ENCODE results near the gene SDR39U1. TPM values are rescaled to one million over a fixed set of nuclear protein-coding genes. Genes with fewer than 3 reads are reported as not detected.
A peak's percentile ranks its signal among the peaks of the same experiment; 100 is the strongest.

SDR39U1 gene
- polyA plus RNA-seq, 4 donors: 37.9 to 82.1 (median 52.3) TPM

DNA sequence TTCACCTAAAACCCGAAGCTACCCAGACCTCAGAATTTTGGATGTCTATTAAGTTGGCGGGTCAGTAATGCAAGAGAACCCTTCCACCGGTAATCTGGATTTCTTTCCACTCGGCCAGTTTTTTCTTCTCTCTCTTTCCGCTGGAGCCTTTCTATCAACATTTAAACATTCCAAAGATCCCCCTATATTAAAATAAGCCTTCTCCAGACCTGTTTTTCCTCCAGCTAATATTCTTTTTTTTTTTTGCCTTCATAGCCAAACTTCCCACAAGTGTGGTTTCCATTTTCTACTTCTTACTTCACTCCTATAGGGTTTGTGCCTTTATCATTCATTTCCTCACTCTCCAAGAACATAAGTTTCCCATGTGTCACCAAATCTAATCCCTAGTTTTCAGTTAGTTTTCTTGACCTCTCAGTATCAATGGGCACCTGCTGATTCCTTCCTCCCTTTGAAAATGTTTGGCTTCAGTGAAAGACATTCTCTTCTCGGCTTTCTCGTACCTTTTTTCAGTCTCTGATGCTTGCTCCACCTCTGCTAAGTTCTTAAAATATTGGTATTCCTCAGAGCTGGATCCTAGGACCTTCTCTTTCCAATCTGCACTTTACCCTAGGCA lies 583 bp upstream of the SDR39U1 start:
- no peak for DNase-seq (ENCODE audit: low read depth in 4 of 4, low spot score in 3 of 4)

DNA sequence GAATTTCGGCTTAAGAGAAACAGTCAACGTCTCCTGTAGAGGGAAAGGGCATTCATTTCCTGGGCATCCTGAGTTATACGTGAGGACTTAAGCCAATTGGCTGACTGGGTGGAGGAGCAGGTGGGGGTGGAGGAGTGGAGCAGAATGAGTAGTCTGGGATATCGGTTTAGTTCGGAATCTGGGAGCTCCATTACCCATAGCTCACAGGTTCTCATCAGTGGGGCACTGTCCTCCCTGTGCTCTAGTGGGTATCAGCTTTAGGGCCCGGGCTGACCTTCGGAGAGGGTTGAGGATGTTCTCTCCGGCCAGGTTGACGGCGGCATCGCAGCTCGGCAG lies 704 bp downstream of the SDR39U1 start:
- no peak for DNase-seq (ENCODE audit: low read depth in 4 of 4, low spot score in 3 of 4)

DNA sequence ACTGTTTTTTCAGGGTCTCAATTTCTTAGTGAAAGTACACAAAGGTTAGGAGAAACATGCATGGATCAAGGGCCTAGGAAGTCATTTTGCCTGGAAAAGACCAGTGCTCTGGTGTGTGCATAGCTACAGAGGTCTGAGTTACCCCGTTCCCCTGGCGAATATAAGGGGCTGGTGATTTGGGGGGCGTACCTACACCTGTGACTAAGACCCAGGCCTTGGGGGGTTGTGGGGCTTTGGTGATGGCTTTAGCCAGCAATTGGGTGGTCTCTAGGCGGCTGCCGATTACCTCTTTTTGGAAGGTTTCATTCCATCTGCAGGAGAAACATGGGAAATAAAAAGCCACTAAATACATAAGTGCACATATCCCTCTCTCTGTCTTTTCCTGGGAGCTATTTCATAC lies 1.1 kb downstream of the SDR39U1 start:
- no peak for DNase-seq (ENCODE audit: low read depth in 4 of 4, low spot score in 3 of 4)

DNA sequence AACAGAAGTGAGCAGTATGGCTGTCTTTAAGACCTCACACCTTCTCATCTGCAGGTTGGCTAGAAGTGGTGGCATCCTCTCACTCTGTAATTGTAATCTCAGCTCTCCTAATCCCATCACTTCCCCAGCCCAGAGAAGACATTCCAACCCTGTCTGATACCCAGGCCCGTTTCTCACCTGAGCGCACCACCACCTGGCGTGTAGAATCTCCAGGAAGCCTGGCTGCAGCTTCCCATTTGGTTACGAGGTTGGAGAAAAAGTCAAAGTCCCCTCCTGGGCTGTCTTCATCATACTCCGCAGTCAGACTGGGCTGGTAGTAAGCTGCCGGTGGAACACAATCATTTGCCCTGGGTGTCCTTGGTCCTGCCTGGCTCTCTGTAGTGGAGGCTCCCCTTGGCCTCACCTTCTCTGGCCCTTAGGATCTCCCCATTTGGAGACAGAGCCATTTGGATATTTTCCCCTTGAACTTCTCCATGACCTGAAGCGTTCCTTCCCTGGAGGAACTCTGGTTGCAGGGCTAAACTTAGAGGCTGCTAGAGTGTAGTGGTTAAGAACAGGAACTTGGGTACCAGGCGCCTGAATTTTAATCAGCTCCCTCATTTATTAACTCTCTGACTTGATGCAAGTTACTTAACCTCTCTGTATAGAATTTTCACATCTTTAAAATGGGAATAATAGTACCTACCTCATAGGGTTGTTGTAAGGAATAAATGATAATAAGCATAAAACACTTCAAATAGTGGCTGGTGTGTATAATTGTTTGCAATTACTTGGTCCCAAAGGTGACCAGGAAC lies 1.8 kb downstream of the SDR39U1 start:
- no peak for DNase-seq (ENCODE audit: low read depth in 4 of 4, low spot score in 3 of 4)

DNA sequence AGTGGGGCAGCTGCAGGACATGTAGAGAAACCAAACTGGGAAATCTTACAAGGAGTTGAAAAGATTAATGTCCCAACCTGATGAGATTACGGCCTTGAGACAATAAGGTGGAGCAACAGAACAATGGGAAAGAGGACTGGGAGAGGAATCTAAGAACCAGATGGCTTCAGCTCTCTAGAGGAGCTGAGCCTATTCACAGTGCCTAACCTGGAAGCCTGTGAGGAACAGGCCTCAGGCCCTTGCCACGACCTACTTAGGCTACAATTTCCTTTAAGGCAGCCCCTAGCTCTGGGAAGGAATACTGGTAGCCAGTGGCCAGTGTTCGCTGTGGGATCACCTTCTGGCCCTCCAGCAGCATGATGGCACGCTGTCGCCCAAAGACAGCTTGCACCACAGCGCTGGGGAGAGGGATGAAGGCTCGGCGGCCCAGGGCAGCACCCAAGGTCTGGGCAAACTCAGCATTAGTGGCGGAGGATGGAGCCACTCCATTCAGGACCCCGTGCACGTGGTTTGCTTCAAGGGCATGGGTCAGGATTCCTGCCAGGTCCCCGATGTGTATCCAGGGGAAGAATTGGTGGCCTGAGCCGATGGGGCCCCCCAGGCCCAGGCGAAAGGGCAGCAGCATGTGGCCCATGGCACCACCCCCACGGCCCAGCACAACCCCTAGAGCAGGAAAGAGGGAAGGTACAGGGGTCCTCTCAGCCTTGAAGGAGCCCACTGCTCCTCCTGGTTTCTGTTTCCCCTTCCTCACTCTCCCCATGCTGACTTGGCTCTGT lies 2.6 kb downstream of the SDR39U1 start:
- no peak for DNase-seq (ENCODE audit: low read depth in 4 of 4, low spot score in 3 of 4)

DNA sequence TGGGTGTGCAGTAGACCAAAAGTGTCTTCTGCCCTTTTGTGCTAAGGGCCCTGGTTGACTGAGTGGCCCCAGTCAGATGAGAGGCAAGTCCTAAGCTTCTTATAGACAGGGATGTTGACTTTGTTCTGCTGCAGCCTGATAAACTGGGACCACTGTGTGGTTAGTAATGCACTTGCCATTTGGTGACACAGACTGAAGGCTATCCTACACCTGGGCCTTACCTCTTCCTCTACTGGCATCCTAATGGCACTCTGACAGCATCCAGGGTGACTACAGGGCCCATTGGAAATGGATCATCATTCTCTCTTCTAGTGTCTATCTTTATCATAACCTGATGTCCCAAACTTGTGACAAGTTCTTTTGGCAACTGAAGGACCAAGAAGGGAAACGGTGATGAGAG lies 3.3 kb downstream of the SDR39U1 start:
- no peak for DNase-seq (ENCODE audit: low read depth in 4 of 4, low spot score in 3 of 4)

DNA sequence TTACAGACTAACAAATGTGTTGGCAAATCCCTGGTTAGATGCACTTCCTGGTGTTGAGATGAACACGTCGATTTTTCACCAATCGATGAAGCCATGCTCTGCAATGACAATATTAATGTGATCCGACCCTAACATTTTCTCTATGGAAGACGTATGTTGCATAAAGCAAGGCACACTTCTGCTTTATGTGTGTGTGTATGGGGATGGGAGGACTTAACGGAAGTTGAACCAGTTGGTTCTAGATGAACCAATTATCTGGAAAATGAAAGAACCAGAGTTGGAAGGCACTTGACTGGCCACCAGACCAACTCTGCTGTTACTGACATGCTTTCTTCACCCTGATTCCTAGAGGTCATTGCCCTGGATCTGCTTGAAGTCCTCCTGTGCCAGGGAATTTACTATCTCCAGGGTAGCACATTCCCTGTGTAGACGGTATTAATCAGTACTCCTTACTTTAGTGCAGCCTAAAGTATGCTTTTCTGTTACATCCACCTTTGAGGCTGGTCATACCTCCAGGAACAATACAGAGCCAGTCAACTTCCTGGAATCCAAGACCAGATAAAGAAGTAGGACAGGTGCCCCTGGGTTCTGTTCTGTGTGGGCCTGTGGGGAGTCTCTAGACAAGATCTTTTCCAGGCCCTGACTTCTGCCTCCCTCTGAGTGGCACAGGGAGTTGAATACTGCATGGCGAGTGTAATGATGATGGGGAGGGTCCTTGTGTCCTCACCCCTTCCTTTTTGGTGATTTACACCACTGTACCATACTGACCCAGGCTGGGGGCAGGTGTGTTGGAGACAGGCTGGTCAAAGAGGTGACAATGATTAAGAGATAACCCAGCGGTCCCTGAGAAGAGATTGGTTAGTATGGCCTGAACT lies 4.1 kb downstream of the SDR39U1 start:
- no peak for DNase-seq (ENCODE audit: low read depth in 4 of 4, low spot score in 3 of 4)

DNA sequence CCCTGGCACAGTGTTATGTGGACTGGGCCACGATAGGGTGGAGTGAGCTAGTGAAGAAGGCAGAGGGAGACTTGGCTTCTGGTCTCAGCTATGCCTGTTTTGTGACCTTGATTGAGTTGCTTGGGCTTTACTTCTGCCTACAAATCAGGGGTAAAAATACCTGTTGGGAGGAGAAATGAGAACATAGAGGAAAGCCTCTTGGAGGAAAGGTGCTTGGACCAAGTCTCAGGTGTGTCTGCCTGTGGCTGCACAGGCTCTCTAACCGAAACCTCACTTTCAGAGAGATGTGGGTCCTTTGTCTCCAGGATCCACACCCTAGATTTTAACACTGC lies 4.9 kb downstream of the SDR39U1 start:
- no peak for DNase-seq (ENCODE audit: low read depth in 4 of 4, low spot score in 3 of 4)

DNA sequence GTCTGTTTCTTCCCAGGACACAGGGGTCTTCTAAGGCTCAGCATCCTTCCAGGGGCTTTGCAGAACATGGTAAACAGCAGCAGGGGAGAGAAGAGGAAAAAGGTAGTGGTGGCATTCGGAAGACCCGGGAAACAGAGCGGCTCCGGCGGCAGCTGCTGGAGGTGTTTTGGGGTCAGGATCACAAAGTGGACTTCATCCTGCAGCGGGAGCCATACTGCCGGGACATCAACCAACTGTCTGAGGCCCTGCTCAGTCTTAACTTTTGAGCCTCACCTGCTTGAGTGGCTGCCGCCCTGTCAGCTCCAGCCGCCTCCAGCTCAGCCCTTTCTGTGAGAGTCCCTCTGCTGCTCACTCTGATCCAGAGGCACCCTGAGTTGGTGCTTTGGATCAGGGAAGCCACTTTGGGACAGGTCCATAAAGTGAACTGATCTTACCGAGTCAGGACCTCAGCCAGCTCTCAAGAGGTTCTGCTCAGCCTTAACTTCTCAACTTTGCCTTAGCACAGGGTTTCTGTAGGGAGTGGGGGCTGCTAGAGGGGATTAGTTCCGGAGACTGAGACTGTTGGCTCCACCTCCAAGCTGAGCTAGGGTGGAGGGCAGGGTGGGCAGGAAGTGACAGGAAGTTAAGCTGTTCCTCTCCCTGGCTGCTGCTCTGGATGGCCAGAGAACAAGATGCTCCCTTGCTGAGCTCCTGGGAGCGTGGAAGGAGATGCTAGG lies 5.4 kb downstream of the SDR39U1 start:
- no peak for DNase-seq (ENCODE audit: low read depth in 4 of 4, low spot score in 3 of 4)

DNA sequence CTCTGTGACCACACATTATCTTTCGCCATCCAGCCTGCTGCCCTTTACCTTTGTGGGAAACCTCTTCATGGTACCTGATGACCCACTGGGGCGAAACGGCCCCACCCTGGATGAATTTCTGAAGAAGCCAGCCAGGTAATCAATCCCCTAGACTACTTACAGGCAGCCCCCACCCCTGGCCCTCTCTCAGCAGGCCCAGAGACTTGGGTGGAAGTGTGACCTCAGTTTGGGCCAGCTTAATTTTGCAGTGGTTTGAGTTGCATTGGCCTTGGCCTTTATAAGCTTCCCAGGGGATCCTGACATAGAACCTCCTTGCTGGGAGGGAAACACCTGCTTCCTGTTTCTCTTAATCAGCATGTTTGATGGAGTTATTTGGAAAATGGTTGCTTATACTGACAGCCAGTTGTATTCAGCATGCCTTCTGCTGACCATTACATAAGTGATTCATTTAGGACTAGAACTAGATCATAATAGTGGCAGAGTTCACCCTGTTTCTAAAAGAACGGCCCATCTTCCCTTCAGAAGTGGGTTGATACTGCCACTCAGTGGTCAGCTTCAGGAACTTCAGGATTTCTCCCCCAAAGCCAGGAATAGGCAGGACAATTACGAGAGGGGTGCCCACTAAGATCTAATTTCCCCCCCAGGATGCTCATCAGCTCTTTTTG lies 6.1 kb downstream of the SDR39U1 start:
- no peak for DNase-seq (ENCODE audit: low read depth in 4 of 4, low spot score in 3 of 4)

DNA sequence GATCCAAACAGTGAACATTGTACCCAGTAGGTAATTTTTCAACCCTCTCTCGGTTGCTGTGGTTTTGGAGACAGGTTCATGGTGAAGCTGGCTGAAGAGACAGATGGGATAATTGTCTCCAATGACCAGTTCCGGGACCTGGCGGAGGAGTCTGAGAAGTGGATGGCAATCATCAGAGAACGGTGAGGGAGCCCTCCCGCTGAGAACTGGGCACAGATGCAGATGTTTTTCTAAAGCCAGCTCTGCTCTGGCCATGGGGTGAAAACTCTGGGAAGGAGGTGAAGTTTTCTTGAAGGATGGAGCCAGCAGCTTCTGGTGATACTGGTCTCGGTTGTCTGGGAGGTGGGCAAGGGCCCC lies 6.6 kb downstream of the SDR39U1 start:
- no peak for DNase-seq (ENCODE audit: low read depth in 4 of 4, low spot score in 3 of 4)

DNA sequence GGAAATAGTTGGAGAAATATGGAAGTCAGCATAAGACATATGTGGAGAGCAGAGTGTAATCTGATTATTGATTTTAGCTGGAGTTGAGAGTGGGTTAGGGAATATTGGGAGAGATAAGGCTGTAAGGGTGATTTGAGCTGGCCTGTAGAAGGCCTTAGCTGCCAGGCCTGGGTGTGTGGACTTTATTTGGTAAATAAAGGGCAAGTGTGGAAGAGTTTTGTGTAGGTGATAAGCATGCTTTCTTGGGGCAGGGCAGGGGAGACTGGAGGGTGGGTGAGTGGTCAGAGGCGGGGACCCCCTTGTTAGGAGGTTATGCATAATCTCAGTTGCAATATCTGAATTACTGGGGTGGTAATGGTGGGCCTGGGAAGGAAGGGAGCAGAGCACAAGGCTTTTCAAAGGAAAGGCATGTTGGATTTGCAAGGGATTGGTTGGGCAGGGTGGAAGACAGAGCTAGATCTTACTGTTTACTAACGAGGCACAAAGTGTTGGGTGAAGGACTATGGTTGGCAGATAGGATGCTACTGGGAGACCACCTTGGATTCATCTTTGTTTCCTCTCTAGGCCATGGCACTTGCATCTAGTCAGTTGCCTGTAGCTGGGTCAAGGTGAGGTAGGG lies 7.3 kb downstream of the SDR39U1 start:
- no peak for DNase-seq (ENCODE audit: low read depth in 4 of 4, low spot score in 3 of 4)

DNA sequence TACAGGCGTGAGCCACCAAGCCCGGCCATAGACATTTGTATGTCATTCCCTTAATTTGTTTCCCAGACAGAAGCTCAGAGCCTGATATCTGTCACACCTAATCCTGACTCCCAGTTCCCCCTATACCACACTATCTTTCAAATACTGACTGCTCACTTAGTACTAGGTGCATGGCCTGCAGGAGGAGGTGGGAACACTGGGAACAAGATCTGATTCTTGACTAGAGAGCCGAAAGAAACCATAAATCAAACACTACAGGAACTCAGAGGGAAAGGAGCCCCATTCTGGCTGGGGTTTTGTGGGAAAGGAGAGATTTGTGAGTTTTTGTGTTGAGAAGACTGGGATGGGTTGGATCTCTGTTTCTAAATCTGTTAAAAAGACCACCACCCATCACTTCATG lies 7.9 kb downstream of the SDR39U1 start:
- no peak for DNase-seq (ENCODE audit: low read depth in 4 of 4, low spot score in 3 of 4)

DNA sequence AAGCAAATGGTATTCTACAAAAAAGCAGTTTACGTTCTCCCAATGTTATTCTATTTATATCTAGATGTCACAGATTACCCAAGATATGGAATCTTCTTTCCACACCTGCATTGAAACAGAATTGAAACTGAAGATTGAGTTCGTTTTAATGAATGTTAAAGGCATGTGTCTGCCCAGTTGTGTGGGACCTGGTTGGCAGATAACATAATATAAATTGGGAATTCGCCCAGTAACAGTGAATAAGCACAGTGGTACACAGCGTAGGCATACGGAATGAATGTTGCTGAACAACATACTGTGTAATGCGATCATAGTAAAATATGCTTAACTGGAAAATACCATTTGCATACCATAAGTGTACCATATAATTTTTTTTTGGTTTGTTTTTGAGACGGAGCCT lies 8.5 kb downstream of the SDR39U1 start:
- no peak for DNase-seq (ENCODE audit: low read depth in 4 of 4, low spot score in 3 of 4)

DNA sequence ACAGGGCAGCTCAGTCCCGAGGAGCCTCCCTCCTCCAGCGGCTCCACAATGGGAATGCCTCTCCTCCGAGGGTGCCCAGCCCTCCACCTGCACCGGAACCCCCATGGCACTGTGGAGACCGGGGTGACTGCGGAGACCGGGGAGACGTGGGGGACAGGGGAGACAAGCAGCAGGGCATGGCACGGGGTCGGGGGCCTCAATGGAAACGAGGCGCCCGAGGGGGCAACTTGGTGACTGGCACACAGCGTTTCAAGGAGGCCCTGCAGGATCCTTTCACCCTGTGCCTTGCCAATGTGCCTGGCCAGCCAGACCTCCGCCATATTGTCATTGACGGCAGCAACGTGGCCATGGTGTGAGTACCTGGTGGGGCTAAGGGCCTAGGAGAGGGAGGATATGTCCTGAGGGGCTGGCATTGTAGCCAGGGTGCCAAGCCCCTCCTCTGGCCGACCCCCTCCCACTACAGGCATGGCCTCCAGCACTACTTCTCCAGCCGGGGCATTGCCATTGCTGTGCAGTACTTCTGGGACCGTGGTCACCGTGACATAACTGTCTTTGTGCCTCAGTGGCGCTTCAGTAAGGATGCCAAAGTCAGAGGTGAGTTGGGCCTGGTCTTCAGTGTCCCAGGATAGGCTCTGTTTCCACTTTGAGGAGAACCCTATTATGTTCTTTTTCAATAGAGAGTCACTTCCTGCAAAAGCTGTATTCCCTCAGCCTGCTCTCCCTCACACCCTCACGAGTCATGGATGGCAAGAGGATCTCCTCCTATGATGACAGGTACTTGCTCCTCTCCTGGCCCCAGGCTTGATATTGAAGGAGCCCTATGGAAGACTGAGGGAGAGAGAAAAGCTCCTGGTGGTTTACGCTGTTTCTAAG lies 10.1 kb downstream of the SDR39U1 start:
- no peak for DNase-seq (ENCODE audit: low read depth in 4 of 4, low spot score in 3 of 4)

DNA sequence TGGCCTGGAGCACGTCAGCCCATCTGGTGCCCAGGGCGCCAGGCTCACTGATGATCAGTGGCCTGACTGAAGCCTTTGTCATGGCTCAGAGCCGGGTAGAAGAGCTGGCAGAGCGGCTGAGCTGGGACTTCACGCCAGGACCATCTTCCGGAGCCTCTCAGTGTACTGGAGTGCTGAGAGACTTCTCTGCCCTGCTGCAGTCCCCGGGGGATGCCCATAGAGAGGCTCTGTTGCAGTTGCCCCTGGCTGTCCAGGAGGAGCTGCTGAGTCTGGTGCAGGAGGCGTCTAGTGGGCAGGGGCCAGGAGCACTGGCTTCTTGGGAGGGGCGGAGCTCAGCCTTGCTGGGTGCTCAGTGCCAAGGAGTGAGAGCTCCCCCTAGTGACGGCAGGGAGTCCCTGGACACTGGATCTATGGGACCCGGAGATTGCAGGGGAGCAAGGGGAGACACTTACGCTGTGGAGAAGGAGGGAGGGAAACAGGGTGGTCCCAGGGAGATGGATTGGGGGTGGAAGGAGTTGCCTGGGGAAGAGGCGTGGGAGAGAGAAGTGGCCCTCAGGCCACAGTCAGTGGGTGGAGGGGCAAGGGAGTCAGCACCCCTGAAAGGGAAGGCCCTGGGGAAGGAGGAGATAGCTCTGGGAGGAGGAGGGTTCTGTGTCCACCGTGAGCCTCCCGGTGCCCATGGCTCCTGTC lies 10.9 kb downstream of the SDR39U1 start:
- peak in 3 of 4 donors; percentile 66 to 76 (median 71) for DNase-seq (ENCODE audit: low read depth in 4 of 4, low spot score in 3 of 4)

DNA sequence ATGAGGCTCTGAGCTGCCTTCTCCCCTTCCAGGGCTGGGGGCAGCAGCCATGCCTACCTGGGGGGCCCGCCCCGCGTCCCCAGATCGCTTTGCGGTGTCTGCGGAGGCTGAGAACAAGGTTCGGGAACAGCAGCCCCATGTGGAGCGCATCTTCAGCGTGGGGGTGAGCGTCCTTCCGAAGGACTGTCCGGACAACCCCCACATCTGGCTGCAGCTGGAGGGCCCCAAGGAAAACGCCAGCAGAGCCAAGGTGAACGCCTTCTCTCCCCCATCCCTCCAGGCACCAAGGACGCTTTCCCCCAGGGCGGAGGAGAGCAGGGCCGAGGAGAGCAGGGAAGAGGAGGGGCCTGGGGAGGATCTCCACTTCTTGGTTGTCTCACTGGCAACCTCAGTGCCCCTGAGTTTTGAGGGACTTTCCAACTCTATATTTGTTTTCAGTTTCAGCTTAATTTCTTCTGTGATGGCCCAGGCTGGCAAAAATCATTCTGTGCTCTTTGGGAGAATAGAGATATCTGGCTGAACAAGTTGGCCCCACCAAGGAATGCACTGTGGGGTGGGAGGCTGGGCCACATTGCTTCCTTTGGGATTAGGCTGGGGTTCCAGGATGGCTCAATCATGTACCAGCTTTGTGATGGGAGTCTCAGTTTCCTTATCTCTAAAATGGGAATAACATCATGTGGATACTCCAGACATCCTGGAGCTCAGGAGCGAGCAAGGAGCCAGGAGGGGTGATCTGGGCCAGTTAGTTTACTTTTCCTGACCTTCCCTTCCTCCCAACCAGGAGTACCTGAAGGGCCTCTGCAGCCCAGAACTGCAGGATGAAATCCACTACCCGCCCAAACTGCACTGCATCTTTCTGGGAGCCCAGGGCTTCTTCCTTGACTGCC lies 11.7 kb downstream of the SDR39U1 start:
- no peak for DNase-seq (ENCODE audit: low read depth in 4 of 4, low spot score in 3 of 4)
